ENCODE data around the gene HBZ. TPM values are rescaled to one million over a fixed set of nuclear protein-coding genes. Genes with fewer than 3 reads are reported as not detected.

The HBZ gene
- total RNA-seq, 1 experiment from 2014 or later, result not detected

DNA sequence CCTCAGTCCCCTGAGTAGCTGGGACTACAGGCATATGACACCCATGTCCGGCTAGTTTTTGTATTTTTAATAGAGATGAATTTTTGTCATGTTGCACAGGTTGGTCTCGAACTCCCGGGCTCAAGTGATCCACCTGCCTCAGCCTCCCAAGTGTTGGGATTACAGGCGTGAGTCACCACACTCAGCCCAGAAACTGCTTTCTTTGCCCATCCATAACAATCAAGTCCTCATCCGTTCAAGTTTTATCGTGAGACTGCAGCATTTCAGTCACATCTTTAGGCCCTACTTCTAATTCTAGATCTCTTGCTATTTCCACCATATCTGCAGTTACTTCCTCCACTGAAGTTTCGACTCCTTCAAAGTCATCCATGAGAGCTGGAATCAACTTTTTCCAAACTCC lies 20.3 kb upstream of the HBZ start:
- H3F3A ChIP-seq (ENCODE audit: low read length, unreplicated experiment), result no peaks in the 10 kb centered on the region
- H4K20me1 ChIP-seq (ENCODE audit: low read length), result no peaks in the 10 kb centered on the region
- H3K27ac ChIP-seq (ENCODE audit: low read length), result no peak overlapping the region
- no TSS peak for BruUV-seq (replicated peaks)
- H3K9ac ChIP-seq (ENCODE audit: low read length), result no peak overlapping the region
- no peaks in the 10 kb centered on the region for H3K9me2 ChIP-seq (replicated peaks; ENCODE audit: low read length)
- no peaks in the 10 kb centered on the region for H3K27me3 ChIP-seq (ENCODE audit: low read length)
- peaks cover 64% of the 10 kb centered on the region for H3K79me2 ChIP-seq (ENCODE audit: low read length)
- no peak overlapping the region for H3K4me3 ChIP-seq (ENCODE audit: low read length)
- H2AFZ ChIP-seq (ENCODE audit: low read length), result no peak overlapping the region
- intact Hi-C loops (cut with micrococcal nuclease), result no loop called here
- no peak overlapping the region for H3K4me2 ChIP-seq (ENCODE audit: low read length)
- CTCF ChIA-PET, result no interaction called here
- POLR2A ChIA-PET (ENCODE audit: unreplicated experiment), result no interaction called here
- TF ChIP-seq EZH2phosphoT487 (IDR thresholded peaks at IDR 0.05; ENCODE audit: borderline replicate concordance, low read length) (no peak), EZH2 (IDR thresholded peaks at IDR 0.05; ENCODE audit: low read length, unreplicated experiment) (no peak)
- TF ChIP-seq, protein P1, sequence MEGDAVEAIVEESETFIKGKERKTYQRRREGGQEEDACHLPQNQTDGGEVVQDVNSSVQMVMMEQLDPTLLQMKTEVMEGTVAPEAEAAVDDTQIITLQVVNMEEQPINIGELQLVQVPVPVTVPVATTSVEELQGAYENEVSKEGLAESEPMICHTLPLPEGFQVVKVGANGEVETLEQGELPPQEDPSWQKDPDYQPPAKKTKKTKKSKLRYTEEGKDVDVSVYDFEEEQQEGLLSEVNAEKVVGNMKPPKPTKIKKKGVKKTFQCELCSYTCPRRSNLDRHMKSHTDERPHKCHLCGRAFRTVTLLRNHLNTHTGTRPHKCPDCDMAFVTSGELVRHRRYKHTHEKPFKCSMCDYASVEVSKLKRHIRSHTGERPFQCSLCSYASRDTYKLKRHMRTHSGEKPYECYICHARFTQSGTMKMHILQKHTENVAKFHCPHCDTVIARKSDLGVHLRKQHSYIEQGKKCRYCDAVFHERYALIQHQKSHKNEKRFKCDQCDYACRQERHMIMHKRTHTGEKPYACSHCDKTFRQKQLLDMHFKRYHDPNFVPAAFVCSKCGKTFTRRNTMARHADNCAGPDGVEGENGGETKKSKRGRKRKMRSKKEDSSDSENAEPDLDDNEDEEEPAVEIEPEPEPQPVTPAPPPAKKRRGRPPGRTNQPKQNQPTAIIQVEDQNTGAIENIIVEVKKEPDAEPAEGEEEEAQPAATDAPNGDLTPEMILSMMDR (conservative IDR thresholded peaks at IDR 0.05; ENCODE audit: low read depth, low read length), result no peak
- H3K36me3 ChIP-seq (ENCODE audit: low read depth, low read length), result no peaks in the 10 kb centered on the region
- DNase-seq (no peak), ATAC-seq (no peak)
- H3K4me1 ChIP-seq (ENCODE audit: insufficient read depth, low read length), result no peaks in the 10 kb centered on the region
- H3K9me3 ChIP-seq (ENCODE audit: low read length), result no peaks in the 10 kb centered on the region

DNA sequence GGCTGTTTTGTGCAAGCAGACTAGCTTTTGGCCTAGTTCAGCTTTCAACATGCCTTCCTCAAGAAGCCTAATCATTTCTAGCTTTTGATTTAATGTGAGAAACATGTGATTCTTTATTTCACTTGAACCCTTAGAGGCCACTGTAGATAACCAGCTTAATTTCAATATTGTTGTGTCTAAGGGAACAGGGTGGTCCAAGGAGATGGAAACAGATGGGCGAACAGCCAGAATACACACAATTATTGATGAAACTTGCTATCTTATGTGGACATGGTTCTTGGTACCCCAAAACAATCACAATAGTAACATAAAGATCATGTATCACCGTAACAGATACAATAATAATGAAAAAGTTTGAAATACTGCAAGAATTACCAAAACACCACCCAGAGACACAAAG lies 18.7 kb upstream of the HBZ start:
- no peaks in the 10 kb centered on the region for H3K36me3 ChIP-seq (ENCODE audit: low read depth, low read length)
- no peaks in the 10 kb centered on the region for H4K20me1 ChIP-seq (ENCODE audit: low read length)
- no peak overlapping the region for H3K4me2 ChIP-seq (ENCODE audit: low read length)
- no peaks in the 10 kb centered on the region for H3K9me2 ChIP-seq (replicated peaks; ENCODE audit: low read length)
- no peaks in the 10 kb centered on the region for H3F3A ChIP-seq (ENCODE audit: low read length, unreplicated experiment)
- H2AFZ ChIP-seq (ENCODE audit: low read length), result no peak overlapping the region
- no peaks in the 10 kb centered on the region for H3K27me3 ChIP-seq (ENCODE audit: low read length)
- no TSS peak for BruUV-seq (replicated peaks)
- TF ChIP-seq EZH2 (IDR thresholded peaks at IDR 0.05; ENCODE audit: low read length, unreplicated experiment) (no peak), EZH2phosphoT487 (IDR thresholded peaks at IDR 0.05; ENCODE audit: borderline replicate concordance, low read length) (no peak)
- TF ChIP-seq, protein P1 (conservative IDR thresholded peaks at IDR 0.05; ENCODE audit: low read depth, low read length), result no peak
- CTCF ChIA-PET, result no interaction called here
- H3K4me3 ChIP-seq (ENCODE audit: low read length), result no peak overlapping the region
- intact Hi-C loops (cut with micrococcal nuclease), result no loop called here
- H3K9me3 ChIP-seq (ENCODE audit: low read length), result no peaks in the 10 kb centered on the region
- H3K9ac ChIP-seq (ENCODE audit: low read length), result no peak overlapping the region
- POLR2A ChIA-PET (ENCODE audit: unreplicated experiment), result no interaction called here
- H3K4me1 ChIP-seq (ENCODE audit: insufficient read depth, low read length), result no peaks in the 10 kb centered on the region
- DNase-seq, result no peak
- H3K79me2 ChIP-seq (ENCODE audit: low read length), result peaks cover 75% of the 10 kb centered on the region
- H3K27ac ChIP-seq (ENCODE audit: low read length), result no peak overlapping the region
- no peak for ATAC-seq

DNA sequence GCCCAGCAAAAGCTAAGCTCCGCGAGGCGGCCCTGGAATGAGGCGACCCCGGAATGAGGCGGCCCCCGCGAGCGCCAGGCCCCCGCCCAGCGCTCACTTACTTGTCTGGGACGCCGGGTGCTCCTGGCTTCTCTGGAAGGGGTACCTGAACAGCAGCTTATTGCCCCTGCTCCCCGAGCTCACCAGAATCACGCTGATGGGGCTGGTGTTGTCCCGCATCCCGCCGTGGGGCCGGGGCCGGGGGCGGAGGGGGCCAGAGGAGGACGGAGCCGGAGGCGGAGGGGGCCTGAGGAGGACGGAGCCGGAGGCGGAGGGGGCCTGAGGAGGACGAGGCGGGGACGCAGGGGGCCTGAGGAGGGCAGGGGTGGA lies 14.4 kb upstream of the HBZ start:
- H2AFZ ChIP-seq (ENCODE audit: low read length), result 0 out of 2 replicates have a peak overlapping the region, but pooled peaks have one; percentile 42
- no peaks in the 10 kb centered on the region for H3K27me3 ChIP-seq (ENCODE audit: low read length)
- peaks cover 48% of the 10 kb centered on the region for H3K79me2 ChIP-seq (ENCODE audit: low read length)
- intact Hi-C loops (cut with micrococcal nuclease), result no loop called here
- H3K9me2 ChIP-seq (replicated peaks; ENCODE audit: low read length), result no peaks in the 10 kb centered on the region
- peak overlapping the region; percentile 91 for H3K4me2 ChIP-seq (ENCODE audit: low read length)
- no peaks in the 10 kb centered on the region for H3K9me3 ChIP-seq (ENCODE audit: low read length)
- H3K9ac ChIP-seq (ENCODE audit: low read length), result peak overlapping the region; percentile 85
- H3K27ac ChIP-seq (ENCODE audit: low read length), result no peak overlapping the region
- ChIA-PET CTCF (no interaction called here), POLR2A (ENCODE audit: unreplicated experiment) (no interaction called here)
- no peaks in the 10 kb centered on the region for H3K36me3 ChIP-seq (ENCODE audit: low read depth, low read length)
- no peaks in the 10 kb centered on the region for H3F3A ChIP-seq (ENCODE audit: low read length, unreplicated experiment)
- no peak for DNase-seq
- ATAC-seq, result peak; percentile 9; the same call in 1 of the 2 replicates
- peak overlapping the region; percentile 78 for H3K4me3 ChIP-seq (ENCODE audit: low read length)
- TF ChIP-seq, protein P1 (conservative IDR thresholded peaks at IDR 0.05; ENCODE audit: low read depth, low read length), result no peak
- TF ChIP-seq EZH2 (IDR thresholded peaks at IDR 0.05; ENCODE audit: low read length, unreplicated experiment), result no peak
- TF ChIP-seq EZH2phosphoT487 (IDR thresholded peaks at IDR 0.05; ENCODE audit: borderline replicate concordance, low read length), result no peak
- no TSS peak for BruUV-seq (replicated peaks)
- H4K20me1 ChIP-seq (ENCODE audit: low read length), result no peaks in the 10 kb centered on the region
- no peaks in the 10 kb centered on the region for H3K4me1 ChIP-seq (ENCODE audit: insufficient read depth, low read length)
